NCI-H2171 treated with DMSO at 0.1 percent for 48 hours (cell line): ENCODE measurements around the gene TPX2.
"Not testable (repeated sequence)": the region's sequence is repeated elsewhere in the genome, so short reads cannot be mapped to it uniquely, and the experiment has no call there.

ENCODE experiments used
- DNase-seq: peaks from one replicate; lab custom pipeline; 2025; lab: John Stamatoyannopoulos, UW

TPX2 gene

GRCh38 chr20:31815408-31816188 lies 76.5 kb downstream of the TPX2 start:
- DNase-seq = peak; percentile 20

GRCh38 chr20:31816221-31816620 lies 77.1 kb downstream of the TPX2 start:
- DNase-seq = peak; percentile 78

DNA sequence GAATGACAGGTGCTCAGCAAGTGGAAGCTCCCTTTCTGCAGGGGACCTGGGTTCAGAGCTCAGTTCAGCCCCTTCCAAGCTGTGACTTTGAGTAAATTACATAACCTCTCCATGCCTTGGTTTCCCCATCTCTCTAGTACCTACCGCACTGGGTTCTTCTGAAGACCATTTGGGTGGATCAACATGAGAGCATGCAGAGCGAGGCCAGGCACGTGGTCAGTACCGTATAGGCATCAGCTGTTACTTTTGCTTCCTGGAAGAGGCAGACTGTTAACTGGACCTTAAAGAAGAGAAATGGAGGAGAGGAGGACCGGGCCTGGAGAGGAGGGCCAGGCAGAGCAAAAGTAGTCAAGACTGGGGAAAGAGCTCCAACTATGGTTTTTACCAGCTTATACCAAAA lies 78.4 kb downstream of the TPX2 start:
- no peak for DNase-seq

- no peak for DNase-seq
These were observed 79.4 kb downstream of the TPX2 start for GRCh38 chr20:31818376-31818908.

GRCh38 chr20:31819083-31819784 lies 80.1 kb downstream of the TPX2 start, which contains the start of gene MYLK2:
MYLK2 (plus strand) TSS chr20:31819356; CDS start chr20:31819581, 225 bp downstream.
- no peak for DNase-seq

GRCh38 chr20:31820228-31820627 lies 81.1 kb downstream of the TPX2 start:
- DNase-seq = no peak

DNA sequence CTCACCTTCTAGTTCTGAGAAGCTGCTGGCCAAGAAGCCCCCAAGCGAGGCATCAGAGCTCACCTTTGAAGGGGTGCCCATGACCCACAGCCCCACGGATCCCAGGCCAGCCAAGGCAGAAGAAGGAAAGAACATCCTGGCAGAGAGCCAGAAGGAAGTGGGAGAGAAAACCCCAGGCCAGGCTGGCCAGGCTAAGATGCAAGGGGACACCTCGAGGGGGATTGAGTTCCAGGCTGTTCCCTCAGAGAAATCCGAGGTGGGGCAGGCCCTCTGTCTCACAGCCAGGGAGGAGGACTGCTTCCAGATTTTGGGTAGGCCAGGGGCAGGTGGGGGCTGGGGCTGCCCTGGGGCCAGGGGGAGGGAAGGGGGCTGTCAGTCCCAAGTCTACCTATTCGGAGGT lies 82.3 kb downstream of the TPX2 start:
- DNase-seq = no peak

DNA sequence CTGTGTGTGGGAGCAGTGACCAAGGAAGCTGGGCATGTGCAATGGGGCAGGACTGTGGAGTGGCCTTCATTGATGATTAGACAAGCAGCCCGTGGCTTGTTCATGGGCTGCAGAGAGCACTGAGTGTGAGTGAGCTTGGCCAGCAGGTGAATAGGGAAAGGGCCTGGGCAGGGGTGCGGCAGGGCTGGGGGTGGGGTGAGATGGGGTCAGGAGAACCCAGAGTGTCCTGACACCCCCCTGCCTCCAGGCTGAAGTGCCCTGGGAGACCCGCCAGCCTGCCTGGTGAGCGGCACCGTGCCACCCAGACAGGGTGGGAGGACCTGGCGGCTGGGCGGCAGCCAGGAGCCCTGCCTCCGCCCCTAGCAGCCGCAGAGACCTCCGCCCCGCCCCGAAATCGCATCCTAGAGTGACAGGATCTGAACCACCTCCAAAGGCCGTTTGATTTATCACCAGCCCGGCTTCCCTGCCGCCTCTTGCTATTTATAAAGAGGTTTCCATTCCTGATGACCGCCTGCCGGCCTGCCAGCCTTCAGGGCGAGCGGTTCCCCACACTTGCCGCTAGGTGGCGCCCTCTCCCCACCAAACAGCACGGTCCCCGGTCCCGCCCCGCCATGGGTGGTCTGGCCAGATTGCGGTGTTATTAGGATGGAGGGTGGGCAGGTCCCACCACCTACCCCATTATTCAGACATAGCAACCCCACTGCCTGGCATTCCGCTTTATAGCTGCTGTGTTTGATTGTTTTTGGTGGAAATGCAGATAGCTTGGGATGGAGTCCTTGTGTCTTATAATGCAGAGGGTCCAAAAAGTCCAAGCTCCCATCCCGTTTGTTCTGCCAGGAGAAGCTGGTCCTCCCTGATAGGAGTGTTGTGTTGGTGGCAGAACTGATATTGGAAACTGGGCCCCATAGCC lies 83.6 kb downstream of the TPX2 start:
- DNase-seq = peak; percentile 88

DNA sequence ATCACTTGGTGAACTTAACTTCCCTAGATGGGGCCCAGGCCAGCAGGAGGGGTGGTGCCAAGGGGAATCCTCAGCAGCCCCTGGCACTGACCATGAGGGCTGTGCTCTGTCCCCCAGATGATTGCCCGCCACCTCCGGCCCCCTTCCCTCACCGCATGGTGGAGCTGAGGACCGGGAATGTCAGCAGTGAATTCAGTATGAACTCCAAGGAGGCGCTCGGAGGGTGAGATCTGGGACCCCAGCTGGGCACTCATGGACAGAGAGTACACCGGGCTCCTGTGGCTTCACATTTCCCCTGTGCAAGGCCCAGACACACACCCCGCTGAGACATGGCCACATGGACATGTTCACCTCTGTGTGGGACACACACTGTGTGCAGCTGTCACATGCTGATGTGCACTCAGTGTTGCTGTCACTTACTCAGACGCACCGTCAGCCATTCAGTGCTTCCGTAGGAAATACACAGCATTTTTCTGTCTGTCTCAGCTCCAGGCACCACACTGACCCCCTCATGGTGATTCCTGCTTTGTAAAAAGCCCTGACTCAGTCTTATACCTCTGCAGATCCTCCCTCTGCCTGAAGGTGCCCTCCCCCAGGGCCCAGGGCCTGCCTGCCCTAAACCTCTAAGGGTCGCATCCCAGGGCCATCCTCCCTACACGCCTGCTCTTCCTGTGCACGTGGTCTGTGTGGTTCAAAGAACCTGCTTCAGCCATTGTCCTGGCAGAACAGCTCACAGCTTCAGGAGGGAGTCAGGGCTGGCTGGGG lies 84.5 kb downstream of the TPX2 start:
- DNase-seq = no peak

DNA sequence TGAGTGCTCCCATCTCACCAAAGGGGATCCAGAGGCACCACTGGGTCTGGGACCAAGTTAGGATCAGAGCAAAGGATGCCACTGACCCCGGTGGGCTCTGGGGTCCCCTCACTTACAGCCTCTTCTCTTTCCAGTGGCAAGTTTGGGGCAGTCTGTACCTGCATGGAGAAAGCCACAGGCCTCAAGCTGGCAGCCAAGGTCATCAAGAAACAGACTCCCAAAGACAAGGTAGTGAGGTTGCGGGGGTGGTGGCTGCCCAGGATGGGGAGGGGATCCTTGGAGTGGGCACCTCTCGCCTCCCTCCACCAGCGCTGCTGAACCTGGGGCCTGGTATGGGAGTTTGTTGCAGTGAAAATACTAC lies 85.0 kb downstream of the TPX2 start:
- DNase-seq = no peak

- DNase-seq = no peak
These were observed 85.6 kb downstream of the TPX2 start for GRCh38 chr20:31824554-31825313.

DNA sequence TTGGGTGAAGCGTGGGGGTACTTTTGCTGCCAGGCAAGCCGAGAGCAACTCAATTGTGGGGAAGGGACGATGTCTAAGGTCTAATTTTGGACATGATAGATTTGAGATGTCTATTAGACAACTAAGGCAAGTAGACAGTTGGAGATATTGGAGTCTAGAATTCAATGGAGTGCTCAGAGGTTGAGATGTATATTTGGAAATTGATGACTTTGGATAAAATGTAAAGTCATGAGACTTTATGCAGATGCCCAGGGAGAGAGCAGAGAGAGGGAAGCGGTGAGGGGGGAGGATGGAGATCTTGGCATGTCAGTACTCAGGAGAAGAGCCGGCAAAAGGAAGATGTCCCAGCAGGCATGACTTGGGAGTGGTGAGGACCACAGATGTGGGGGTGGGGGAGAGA lies 87.0 kb downstream of the TPX2 start:
- DNase-seq = no peak

DNA sequence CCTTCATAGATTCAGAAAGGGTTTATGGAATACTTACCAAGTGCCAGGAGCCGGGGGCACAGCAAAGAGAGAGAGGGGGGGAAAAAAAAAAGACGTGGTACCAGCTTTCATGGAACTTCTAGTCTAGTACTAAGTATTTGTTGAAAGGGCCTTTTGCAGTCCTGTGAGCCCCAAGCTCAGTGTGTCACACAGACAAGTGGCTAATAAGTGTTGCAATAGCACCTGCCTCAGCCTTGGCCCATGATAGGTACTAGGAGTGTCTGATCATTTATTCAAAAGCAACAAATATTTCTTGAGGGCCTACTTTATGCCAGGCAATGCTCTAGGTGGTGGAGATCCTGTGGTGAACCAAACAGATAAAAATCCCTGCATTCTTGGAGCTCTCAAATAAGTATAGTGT lies 88.0 kb downstream of the TPX2 start:
- no peak for DNase-seq

- not testable (repeated sequence) for DNase-seq
These were observed 88.9 kb downstream of the TPX2 start for GRCh38 chr20:31828016-31828415.

DNA sequence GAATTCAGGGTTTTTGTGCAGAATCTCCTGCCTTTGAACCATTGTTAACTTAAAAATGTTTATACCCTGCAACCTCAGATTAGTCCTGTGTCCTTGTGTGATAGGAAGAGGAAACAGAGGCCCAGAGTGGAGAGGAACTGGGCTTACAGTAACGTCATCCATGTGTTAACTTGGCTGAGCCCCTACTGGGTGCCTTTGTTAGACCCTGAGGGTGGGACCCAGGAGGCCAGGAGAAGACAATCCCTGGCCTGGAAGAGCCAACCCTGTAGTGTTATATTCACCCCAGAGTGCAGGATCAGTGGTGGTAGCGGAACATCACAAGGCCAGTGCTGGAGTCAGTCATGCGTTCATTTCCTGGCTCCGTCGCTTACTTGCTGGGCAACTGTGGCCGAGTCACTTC lies 90.6 kb downstream of the TPX2 start:
- DNase-seq = no peak

DNA sequence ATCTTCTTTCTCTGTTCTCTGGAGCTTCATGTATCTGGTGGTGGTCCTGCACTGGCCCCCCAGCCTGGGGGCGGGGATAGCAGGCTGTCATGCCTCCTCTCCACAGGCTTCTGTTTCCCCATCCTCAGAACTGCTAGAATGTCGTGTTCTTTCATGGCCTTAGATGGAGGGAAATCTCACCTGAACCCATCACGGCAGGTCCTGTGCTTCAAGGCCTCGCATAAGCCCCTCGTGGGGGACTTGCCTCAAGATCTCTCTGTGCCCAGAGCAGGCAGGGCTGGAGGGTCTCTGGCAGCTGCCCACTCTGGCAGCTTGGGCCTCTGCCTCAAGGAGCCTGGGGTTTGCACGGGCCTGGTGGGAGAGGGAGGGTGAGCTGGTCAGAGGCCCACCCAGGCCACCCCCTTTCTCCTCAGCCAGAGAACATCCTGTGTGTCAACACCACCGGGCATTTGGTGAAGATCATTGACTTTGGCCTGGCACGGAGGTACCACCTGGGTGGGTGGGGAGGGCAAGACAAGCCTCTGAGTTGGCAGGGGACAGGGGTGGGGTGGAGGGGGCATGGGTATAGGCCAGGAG lies 91.4 kb downstream of the TPX2 start:
- no peak for DNase-seq

DNA sequence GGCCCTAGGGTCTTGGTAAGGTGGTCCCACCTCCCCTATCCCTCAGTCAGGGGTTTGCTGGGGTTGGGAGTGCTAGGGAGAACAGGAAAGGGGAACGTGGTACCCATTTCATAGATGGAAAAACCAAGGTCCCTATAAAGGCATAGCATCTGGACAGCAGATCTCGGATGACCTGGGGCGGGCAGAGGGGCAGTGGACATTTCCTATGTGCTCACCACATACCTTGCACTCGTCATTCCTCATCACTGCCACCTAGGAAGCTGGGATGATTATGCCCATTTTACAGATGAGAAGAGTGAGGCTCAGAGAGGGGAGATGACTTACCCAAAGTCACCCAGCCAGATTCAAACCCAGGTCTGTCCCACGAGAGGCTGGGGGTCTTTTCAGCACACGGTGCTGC lies 92.1 kb downstream of the TPX2 start:
- DNase-seq = no peak

GRCh38 chr20:31831771-31832306 lies 92.7 kb downstream of the TPX2 start:
- DNase-seq = no peak

GRCh38 chr20:31833130-31833930 lies 94.2 kb downstream of the TPX2 start:
- DNase-seq = peak; percentile 38
